ENCODE results near the gene MGAT5.

Gene MGAT5

DNA sequence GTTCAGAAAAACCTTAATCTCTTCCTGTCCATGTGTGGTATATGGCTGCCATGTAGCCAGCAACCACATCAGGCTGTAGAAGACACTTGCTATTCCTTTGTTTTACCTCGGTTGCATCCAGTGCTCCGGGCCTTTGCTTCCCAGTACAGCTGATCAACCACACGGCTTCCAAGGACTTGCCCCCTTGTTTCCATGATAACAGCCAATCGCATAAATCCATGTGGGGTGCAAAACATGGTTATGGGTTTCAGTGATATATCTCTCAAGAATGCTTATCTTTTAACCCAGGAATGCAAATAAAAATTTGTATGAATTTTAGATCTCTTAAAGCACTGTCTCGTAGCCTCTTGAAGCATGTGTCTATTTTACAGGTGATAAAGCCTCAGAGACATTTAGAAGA, 118.3 kb downstream of the MGAT5 start:
- DNase-seq, result no peak

DNA sequence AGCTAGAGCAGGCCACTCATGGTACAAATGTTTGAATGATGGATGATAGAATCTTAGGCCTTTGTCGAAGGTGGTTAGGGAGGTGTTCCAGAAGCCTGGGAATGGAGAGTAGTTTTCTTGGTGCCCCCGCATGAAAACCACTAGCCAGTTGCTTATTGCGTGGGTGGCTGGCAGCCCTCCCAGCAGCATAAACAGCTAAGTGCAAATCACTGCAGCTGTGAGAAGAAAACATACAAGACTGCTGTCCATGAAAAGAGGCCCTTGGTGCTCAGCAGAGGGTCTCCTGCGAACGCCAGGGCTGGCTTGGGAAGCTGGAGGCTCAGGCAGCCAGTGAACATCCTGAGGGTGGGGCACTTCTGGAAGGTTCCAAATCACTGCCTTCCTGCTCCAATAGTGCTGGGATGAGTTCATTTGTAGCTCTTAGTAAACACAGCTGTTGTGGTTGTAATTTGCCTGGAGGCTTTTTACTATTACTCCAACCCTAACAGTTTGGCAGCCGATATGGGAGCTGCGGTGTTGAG, 118.8 kb downstream of the MGAT5 start:
- DNase-seq, result no peak

DNA sequence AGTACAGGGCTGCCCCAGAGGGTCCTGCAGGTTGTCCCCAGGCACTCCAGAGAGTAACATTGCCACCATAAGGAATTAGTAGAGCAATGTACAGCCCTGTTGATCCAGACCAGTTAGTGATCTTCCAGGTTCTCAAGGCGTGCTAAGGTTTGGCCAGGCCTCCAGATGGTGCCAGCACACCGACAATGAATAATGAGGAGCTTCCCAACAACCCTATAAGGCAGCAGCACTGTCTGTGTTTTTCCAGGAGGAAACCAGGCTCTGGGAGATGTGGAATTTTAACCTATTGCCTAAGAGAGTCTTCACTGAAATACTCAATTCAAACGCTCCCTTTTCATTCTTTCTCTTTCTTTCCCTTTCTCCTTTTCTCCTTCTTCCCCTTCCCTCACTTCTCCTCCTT, 122.1 kb downstream of the MGAT5 start:
- DNase-seq, result peak; percentile 39 to 67

DNA sequence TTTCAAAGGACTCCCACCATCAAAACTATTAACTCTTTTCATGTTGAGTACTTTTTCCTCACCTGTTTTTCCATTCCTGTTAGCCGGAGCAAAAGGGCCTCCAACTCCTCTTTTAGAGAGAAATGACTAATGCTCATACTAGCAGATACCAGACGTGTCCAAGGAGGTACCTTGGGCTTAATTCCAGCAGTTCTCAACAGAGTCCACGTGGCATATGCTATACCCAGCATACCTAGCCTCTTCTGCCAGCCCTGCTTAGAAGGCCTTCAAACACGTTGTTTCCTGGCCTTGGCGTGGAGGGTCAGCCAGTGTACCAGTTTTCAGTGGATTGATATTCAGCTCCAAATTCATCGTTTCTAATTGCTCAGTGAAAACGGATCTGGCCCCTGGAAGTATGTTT, 123.9 kb downstream of the MGAT5 start:
- no peak for DNase-seq

DNA sequence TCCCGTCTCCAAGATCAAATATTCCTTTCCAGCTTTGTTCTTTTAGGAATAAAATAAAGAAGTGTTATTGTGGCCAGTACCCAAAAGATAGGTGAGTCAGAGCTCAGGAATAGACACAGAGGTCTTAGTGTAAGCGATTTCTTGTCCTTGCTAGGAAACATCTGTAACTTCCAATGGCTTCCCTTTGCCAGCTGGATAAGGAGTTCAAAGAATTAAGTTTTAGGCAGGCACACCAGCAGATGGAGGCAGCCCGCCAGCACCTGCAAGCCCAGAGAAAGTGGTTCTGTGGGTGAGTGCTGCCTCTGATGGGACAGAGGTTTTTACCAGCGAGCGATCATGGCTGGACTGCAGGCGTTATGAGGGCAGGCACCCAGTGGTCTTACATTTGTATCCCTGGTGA, 125.4 kb downstream of the MGAT5 start:
- DNase-seq, result no peak

DNA sequence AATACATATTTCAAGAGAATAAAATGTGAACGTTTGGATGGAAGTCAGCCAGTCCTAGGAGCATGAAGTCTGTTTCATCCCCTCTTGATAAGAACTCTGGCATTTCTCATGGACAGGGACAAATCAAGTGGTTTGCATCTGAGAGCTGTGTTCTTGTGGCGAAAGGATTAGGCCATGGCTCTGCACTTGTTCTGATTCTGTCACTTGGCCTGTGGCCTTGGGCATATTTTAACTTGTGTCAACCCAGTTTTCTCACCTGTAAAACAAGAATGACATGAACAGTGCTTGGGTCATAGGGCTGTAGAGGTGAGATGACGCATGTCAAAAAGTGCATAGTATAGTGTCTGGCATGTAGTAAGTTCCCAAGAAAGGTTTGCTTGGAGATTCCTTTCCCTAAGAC, 125.8 kb downstream of the MGAT5 start:
- no peak for DNase-seq

DNA sequence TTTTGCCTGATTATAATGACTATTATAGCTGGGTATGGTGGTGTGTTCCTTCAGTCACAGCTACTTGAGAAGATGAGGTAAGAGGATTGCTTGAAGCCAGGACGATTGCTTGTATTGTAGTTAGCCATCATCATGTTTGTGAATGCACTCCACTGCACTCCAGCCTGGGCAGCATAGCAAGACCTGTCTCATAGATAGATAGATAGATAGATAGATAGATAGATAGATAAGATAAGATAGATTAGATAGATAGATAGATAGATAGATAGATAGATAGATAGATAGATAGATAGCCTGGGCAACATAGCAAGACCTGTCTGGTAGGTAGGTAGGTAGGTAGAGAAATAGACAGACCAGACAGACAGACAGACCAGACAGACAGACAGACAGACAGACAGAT, 127.3 kb downstream of the MGAT5 start:
- no peak for DNase-seq

DNA sequence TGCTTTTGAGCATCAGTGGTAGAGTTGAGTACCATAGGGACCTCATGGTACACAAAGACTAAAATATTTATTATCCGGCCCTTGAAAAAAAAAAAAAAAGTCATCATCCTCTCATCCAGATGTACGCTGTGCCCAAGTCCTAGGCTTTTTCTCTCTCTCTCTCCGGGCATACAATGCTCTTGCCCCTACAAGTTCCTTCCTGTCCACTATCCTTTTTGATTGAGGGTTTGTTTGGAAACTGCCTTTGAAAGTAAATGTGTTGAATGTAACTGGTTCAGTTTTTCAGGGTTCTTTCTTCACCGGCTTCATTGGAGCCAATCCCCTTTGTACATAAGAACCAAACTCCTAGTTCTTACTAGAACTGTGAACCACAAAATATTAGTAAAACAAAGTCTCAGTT, 130.3 kb downstream of the MGAT5 start:
- DNase-seq, result no peak

DNA sequence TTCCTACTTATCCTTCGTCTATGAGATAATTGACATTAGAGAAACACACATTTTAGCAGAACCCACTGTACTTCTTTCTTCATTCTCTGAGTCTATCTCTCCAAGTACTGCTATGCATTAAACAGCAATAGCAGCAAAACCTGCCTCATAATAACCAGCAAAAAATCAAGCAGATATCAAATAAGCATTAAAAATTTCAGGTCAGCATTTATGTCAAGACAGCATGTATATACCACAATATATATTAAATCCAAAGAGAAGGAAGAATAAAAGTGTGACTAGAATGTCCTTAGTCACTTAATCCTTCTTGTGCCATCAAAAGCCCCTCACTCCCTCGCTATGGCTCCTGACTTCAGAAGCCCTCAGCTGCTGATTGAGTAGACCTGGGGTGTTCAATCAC, 131.3 kb downstream of the MGAT5 start:
- DNase-seq, result no peak

DNA sequence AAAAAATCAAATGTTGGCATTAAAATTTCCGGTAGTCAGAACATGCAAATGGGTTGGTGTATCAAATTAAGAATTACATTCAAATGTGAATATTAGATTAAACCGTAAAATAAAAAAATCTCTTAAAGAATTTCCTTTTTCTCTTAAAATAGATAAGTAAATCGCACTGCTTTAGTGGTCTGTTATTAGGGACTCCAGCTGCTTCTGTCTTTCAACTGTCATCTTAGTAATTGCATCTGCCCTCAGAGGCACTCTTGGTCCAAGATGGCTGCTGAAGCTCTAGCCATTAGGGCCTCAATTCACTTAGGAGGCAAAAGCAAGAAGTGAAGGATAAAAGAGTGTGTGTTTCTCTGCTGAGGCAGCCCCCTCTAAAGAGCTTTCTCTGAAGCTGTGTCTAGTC, 132.4 kb downstream of the MGAT5 start:
- DNase-seq, result no peak

DNA sequence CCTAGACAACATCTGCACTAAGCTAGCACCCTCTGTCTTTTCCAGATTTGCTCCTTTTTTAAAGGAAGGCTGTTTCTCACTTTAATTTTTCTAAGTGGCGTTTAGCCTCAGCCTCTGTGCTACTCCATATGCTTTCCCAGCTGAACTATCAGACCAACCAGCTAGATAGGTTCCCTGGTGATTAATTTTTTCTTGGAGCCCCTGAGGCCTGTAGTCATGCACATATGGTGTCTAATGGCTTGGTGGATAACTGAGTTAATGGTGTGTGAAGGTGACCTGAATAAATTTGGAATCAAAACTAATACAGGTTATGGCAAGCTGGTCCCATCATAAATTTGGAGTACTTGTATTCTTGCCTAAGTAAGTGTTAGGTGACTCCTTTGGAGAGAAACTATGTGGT, 135.5 kb downstream of the MGAT5 start:
- DNase-seq, result peak in 1 of 2 experiments; percentile 4

DNA sequence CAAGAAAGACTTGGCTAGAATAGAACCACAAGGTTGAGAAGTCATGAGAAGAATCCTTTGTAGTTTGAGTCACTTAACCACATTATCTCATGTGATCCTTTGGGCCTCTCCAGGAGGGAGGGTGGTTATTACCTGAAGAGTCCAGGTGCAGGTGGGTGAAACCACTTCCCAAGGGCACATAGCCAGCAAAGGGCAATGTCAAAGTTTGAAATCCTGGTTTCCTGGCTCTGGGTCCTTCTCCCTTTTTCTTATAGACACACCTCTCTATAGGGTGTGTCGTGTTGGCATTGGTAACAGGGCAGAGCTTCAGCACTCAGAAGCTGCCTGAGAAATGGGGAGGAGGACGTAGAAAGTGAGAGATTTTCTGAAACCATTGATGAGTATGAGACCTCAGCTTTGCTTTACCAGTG, 137.9 kb downstream of the MGAT5 start:
- DNase-seq, result no peak

DNA sequence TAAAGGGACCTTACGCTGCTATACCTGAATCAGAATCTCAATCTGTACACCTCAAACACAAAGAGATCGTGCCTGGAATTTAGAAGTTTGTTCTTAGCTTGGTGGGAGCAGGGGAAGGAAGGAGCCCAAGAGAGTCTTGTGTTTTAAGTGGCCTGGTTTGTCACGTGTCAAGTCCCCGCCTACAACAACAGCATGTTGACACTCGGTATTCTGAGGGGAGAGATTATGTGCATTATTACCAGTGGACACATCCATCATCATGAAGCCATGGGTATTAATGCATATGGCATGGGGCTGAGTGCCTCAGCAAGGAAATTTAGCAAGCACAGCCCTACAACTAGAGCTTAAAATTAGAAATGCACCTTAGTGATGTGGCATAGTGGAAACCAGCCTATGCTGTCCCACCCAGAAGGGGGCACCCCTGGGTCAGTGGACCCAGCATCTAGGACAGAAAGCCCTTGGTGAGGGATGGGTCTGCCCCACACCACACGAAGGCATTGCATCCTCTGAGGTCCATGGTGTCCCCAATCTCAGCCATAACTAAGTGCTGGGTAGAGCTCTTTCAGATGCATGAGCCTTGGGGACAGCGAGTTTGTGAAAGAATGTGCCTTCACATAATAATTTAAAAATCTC, 138.7 kb downstream of the MGAT5 start:
- DNase-seq, result no peak

DNA sequence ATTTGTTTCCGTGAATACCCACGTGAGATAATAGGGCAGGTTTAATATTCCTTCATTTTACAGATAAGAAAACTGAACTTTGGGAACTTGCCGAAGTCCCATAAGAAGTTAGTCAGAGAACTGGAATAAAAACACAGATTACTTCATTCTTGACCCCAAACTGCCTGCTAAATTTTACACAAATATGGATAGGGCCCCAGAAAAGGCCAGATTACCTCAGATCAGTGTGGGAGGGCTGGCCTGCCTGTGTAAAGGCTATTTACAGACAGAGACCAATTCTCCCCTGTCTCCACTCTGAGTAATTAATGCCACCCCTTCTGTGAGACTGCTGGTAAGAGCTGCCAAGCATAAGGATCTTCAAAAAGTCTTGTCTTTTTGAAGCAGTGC, 139.2 kb downstream of the MGAT5 start:
- DNase-seq, result no peak

DNA sequence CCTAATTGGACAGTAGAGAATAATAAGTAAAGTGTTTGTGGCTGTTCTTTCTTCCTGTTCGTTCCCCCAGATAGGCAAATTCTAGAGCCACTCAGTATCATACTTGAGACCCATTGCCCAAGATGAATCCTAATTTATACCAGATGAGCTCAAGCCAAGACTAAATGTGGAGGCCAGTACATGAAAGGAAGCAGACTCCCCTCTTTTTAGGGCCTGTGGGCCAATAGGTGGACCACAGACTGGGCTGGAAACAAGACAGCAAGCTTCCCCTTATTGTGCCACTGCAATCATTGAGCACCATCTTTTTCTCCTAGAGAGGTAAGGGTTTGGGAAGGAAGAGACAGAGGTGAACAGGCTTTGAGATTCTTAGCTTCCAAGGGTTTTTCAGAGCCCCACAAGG, 141.9 kb downstream of the MGAT5 start:
- no peak for DNase-seq

DNA sequence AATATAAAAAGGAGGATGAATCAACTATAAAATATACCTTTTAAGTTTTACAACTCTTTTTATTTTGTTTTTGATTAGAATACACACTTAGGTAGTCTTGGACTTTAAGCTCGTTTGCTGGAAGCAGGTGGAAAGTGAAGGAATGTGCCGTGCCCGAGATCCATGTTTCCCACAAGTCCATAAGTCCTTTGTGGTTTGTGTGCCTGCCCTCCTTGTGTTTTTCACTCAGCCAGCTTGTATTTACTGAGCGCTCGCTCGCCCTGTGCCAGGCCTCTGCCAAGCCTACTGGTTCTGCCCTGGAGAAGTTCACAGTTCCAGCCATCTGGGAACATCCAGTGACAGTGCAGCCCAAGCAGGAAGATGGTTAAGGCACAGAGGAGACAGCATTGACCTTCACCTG, 142.6 kb downstream of the MGAT5 start:
- no peak for DNase-seq

DNA sequence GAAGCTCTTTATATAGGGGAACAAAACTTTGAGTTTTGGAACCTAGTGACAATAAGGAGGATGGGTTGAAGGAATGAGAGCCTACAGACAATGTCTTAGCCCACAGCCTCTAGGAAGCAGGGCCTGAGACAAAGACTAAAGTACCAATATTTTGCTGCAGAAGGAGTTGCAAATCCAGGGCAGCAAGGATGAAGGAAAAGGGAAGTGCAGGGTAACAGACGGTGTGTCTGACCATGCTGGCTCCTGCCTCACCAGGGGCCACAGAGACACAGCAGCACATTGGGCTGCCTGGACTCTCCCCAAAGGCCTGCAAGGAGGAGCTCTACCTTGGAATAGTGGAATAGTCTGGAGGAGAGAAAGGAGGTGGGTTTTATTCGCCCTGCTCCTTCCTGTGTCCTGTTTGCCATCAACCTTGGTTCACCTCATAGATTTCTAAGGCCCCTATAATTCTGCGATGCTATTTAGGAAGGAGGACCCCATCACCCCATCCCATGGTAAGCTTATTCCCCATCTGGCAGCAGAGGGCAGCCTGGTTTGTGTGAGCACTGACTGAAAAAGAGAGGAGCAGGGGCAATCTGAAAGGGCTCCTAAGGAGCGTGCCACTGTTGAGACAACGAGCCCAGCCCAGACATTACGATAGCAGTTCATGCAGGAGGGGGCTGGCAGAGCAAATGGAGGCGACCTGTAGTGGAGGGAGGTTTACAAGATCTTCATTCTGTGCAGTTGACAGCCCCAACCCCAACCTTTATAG, 143.4 kb downstream of the MGAT5 start:
- DNase-seq, result no peak

DNA sequence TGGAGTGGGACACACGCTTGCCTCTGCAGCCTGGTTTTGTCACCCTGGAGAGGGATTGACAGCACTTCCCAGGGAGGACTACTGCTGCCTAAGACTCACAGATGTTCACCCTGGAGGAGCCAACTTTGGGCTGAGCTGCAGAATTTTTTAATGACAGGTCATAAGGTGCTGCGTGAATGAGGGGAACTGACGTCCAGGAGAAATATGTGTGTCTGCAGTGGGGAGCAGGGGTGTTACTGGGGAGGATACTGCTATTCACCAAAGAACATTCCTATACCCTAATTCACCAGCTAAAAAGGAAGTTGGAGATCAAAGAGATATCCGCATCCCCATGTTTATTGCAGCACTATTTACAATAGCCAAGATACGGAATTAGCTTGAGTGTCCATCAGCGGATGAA, 144.4 kb downstream of the MGAT5 start:
- no peak for DNase-seq

DNA sequence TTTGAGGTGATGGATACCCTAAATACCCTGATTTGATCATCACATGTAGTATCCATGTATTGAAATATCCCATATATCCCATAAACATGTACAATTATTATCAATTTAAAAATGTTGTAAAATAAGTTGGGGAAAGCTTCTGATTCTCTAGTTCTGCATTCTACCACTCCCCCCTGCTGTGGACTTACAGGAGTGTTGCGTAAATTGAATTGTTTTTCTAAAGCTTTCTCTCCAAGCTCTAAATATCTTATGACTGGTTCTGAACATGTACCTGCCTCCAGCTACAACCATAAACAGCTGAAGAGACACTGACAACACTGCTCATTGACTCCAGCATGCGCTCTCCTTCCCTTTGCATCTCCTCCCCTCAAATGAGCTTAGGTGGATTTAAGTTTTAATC, 145.2 kb downstream of the MGAT5 start:
- DNase-seq, result no peak

DNA sequence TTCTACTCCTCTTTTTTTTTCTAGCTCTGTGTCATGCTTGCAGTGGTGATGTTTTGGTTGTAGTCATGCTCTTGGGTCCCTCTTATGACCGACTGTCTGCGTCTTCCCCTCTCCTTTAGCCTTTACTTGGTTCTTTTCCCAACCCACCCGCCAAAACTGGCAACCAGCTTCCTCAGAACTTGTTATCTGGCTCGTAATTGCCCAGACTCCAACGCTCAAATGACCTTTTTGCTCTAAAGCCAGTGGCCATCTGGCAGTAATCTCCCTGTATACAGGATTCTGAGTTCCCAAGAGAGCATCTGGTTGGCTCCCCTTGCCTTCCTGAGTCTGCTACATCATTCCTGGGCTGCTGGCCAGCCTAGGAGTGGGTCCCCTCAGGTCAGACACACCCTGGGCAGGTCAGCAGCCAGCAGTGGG, 147.2 kb downstream of the MGAT5 start:
- no peak for DNase-seq

DNA sequence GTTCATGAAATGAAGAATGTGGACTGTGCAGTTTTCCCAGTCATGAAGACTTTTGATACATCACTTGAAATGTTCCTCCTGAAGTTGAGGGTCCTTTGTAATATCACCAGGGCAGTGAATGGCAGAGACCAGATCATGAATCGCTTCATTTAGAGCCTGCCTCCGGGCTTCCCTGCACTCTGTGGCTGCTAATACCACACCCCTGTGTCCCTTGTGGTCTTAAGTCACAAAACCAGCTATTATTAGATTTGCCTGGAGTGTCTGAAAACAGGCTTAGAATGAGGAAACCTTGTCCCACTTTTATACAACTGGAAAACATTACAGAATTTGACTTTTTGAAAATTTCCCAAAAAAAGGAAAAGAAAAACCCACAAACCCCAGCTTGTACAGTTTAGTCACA, 147.9 kb downstream of the MGAT5 start:
- no peak for DNase-seq

DNA sequence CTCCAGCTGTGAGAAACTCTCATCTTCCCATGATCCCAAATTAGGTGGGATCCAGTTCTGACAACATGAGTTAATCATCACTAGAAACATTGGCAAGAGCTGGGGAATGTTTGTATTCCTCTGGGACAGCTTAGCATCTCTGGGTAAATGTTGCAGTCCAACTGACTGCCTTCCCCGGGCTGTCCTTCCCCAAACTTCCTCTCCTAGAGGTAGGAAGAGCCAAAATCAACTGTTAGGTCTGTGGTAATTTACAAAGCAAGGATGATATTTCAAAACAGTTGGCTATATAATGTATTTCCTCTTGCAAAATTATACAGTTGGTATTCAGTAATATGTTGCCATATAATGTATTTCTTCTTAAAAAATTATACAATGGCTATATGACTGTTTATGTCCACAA, 148.5 kb downstream of the MGAT5 start:
- DNase-seq, result no peak

DNA sequence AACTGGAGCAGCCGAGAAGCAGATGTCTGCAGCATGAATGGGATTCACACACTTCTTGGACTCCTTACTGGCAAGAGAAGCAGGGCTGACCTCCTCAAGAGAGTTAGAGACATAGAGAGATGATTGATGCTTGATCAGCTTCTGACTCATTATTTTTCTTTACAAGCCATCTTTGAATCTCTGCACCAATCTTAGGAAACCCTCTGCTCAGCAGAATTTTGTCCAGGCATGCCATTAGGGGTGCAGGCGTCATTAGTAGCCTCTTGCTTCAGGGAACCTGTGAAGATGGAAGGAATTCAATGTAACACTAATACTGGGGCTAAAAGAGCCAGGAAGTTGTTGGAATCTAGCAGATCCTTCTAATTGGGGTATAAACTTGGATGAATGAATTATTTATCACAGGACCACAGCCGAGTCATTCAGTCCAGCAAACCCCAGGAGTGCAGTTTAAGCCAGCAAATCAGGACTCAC, 151.8 kb downstream of the MGAT5 start:
- no peak for DNase-seq

DNA sequence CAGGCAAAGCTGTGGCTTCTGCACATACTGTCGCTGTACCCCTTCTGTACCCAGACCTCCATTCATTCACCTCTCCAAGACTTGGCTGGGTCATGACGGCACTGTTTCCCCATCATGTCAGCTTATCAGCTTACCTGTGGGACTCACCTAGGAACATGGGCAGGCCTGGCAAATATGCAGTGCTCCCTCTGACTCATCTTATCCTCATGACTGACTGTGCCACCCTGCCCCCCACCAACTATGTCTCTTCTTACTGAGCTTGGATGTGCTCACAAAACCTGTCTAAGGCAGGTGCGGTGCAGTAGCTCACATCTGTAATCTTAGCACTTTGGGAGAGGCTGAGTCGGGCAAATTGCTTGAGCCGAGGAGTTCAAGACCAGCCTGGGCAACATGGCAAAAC, 152.4 kb downstream of the MGAT5 start:
- no peak for DNase-seq

DNA sequence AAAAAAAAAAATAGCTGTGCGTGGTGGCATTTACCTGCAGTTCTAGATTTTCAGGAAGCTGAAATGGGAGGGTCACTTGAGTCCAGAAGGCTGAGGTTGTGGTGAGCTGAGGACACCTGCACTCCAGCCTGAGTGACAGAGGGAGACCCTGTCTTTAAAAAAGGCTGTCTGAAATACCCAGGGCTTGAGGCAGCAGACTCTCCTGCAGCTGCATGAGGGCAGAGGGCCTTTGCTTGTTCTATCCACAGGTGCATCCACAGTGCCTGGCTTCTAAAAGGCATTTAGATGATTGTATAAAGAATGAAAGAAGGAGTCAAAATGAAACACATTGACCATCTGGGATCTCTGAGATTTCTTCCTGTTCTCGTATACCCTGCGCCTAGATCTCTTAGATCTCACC, 152.9 kb downstream of the MGAT5 start:
- no peak for DNase-seq
